Measurements from ENCODE around the gene FOXP4. TPM values are rescaled to one million over a fixed set of nuclear protein-coding genes. Genes with fewer than 3 reads are reported as not detected.
A peak's percentile ranks its signal among the peaks of the same experiment; 100 is the strongest.

The FOXP4 gene
- polyA plus RNA-seq, 2 of the 4 experiments (the other 2 are of a cell fraction), result 2.6 to 14.2 TPM

DNA sequence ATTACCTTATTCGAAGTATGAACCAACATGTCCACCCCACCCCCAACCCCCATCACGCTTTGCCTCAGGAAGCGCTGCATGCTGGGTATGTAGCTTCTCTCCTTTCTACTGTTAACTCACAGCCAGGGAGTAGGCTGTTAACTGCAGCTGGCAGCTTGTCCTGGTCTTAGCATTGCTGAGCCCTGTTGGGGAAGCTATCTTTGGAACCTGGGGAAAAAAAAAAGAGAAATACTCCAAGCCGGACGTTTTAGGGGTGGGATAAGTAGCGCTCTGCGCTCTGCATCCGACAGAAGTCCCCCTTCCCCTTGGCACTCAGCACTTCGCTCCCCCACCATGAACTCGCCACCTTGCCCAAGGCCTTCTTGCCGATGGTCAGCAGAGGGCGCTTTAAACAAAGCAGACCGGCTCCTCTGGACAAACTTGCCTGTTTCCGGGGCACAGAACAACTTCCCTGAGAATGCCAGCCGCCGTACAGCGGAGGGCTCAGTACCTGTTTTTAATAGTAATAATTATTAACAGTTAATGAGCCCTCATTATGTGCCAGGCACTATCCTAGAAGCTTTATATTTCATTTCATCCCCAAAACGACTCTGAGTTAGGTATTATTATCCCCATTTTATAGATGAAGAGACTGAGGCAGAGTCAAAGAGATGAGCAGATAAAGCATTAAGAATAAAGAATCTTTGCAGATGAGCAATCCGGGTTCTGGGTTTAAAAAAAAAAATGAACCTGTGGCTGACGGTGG is 56.9 kb downstream of the FOXP4 start:
- ChIA-PET POLR2A (interaction anchor here (0.6 to 1.4 kb wide), 3 partner anchors 27 to 80 kb away, joined by 5 to 6 read pairs (median 5); no protein-coding TSS in a partner anchor), CTCF (interaction anchor here (0.6 to 17.1 kb wide), 41 partner anchors 8 to 283 kb away, joined by 3 to 181 read pairs (median 4); partner anchors contain the start of gene TOMM6)
- H3K4me3 ChIP-seq, result peak overlapping the region; percentile 23; the same call in 1 of the 3 replicates
- peak; percentile 68 to 80 for DNase-seq (ENCODE audit: low read depth in 1 of 2, low spot score in 1 of 2)
- TF ChIP-seq POLR2A (IDR thresholded peaks at IDR 0.05; ENCODE audit: low read length) (no peak), RARB (CRISPR knock-in tag; IDR thresholded peaks at IDR 0.05) (no peak), CHD4 (IDR thresholded peaks at IDR 0.05; ENCODE audit: borderline replicate concordance) (0 out of 2 replicates have a peak, but pooled peaks have one; percentile 77), RAD21 (conservative IDR thresholded peaks at IDR 0.05 in 1 of 2, IDR thresholded peaks at IDR 0.05 in 1 of 2) (peak; percentile 82 to 83), HDAC2 (IDR thresholded peaks at IDR 0.05) (peak; percentile 90), SMC3 (IDR thresholded peaks at IDR 0.05) (peak; percentile 89)
- TF ChIP-seq, protein P1, sequence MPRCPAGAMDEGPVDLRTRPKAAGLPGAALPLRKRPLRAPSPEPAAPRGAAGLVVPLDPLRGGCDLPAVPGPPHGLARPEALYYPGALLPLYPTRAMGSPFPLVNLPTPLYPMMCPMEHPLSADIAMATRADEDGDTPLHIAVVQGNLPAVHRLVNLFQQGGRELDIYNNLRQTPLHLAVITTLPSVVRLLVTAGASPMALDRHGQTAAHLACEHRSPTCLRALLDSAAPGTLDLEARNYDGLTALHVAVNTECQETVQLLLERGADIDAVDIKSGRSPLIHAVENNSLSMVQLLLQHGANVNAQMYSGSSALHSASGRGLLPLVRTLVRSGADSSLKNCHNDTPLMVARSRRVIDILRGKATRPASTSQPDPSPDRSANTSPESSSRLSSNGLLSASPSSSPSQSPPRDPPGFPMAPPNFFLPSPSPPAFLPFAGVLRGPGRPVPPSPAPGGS (IDR thresholded peaks at IDR 0.05), result no peak
- TF ChIP-seq, protein P2, sequence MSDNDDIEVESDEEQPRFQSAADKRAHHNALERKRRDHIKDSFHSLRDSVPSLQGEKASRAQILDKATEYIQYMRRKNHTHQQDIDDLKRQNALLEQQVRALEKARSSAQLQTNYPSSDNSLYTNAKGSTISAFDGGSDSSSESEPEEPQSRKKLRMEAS (IDR thresholded peaks at IDR 0.05), result no peak
- TF ChIP-seq, protein P3, sequence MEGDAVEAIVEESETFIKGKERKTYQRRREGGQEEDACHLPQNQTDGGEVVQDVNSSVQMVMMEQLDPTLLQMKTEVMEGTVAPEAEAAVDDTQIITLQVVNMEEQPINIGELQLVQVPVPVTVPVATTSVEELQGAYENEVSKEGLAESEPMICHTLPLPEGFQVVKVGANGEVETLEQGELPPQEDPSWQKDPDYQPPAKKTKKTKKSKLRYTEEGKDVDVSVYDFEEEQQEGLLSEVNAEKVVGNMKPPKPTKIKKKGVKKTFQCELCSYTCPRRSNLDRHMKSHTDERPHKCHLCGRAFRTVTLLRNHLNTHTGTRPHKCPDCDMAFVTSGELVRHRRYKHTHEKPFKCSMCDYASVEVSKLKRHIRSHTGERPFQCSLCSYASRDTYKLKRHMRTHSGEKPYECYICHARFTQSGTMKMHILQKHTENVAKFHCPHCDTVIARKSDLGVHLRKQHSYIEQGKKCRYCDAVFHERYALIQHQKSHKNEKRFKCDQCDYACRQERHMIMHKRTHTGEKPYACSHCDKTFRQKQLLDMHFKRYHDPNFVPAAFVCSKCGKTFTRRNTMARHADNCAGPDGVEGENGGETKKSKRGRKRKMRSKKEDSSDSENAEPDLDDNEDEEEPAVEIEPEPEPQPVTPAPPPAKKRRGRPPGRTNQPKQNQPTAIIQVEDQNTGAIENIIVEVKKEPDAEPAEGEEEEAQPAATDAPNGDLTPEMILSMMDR (IDR thresholded peaks at IDR 0.05), result peak; percentile 79
- TF ChIP-seq, protein P4, sequence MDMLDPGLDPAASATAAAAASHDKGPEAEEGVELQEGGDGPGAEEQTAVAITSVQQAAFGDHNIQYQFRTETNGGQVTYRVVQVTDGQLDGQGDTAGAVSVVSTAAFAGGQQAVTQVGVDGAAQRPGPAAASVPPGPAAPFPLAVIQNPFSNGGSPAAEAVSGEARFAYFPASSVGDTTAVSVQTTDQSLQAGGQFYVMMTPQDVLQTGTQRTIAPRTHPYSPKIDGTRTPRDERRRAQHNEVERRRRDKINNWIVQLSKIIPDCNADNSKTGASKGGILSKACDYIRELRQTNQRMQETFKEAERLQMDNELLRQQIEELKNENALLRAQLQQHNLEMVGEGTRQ (IDR thresholded peaks at IDR 0.05), result no peak
- H3K4me1 ChIP-seq, result peaks cover 4% of the 10 kb centered on the region; the same call in 1 of the 3 replicates
- peak overlapping the region; percentile 59 to 80; a peak in 5 of 6 replicates for H3K27ac ChIP-seq
- 3% methylated on average over 20 of the region's 20 CpGs for WGBS (ENCODE audit: missing lambda C conversion rate)
- peak overlapping the region; percentile 76 for H3K4me2 ChIP-seq
- no peak for FAIRE-seq
- ATAC-seq, result peak; percentile 83 to 87
- H3K9me3 ChIP-seq, result no peaks in the 10 kb centered on the region

DNA sequence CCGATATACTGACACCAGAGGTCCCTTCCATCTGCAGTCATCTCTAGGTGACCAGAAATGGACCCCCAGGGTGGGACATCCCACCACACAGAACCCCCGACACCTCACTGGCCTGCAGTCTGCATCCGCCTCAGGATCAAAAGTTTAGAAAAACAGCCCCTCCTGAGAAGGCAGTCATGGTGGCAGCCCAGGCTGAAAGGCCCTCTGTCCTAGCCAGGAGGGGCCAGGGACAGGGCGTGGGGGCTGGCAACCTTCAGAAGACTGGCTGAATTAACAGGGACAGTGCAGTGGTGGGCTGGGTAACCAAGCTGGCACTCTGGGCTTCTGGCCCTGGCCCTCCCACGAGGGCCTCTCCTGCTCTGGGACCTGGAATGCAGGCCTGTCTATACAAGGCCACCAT is 57.8 kb downstream of the FOXP4 start:
- no peak for FAIRE-seq
- TF ChIP-seq, protein P5, sequence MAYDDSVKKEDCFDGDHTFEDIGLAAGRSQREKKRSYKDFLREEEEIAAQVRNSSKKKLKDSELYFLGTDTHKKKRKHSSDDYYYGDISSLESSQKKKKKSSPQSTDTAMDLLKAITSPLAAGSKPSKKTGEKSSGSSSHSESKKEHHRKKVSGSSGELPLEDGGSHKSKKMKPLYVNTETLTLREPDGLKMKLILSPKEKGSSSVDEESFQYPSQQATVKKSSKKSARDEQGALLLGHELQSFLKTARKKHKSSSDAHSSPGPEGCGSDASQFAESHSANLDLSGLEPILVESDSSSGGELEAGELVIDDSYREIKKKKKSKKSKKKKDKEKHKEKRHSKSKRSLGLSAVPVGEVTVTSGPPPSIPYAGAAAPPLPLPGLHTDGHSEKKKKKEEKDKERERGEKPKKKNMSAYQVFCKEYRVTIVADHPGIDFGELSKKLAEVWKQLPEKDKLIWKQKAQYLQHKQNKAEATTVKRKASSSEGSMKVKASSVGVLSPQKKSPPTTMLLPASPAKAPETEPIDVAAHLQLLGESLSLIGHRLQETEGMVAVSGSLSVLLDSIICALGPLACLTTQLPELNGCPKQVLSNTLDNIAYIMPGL (CRISPR knock-in tag; IDR thresholded peaks at IDR 0.05; ENCODE audit: borderline replicate concordance), result no peak
- no peak for TF ChIP-seq HOXB5 (CRISPR knock-in tag; IDR thresholded peaks at IDR 0.05)
- no peak for TF ChIP-seq EHF (CRISPR knock-in tag; IDR thresholded peaks at IDR 0.05)
- no peak for TF ChIP-seq CBX2 (IDR thresholded peaks at IDR 0.05; ENCODE audit: borderline replicate concordance, low read depth)
- no peak for TF ChIP-seq RCOR1 (IDR thresholded peaks at IDR 0.05; ENCODE audit: low read depth, low read length)
- TF ChIP-seq KDM1A (IDR thresholded peaks at IDR 0.05; ENCODE audit: low read depth), result no peak
- TF ChIP-seq, protein P6, sequence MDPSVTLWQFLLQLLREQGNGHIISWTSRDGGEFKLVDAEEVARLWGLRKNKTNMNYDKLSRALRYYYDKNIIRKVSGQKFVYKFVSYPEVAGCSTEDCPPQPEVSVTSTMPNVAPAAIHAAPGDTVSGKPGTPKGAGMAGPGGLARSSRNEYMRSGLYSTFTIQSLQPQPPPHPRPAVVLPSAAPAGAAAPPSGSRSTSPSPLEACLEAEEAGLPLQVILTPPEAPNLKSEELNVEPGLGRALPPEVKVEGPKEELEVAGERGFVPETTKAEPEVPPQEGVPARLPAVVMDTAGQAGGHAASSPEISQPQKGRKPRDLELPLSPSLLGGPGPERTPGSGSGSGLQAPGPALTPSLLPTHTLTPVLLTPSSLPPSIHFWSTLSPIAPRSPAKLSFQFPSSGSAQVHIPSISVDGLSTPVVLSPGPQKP (IDR thresholded peaks at IDR 0.05; ENCODE audit: low read depth, low read length), result no peak
- no peak for TF ChIP-seq HOXB13 (CRISPR knock-in tag; IDR thresholded peaks at IDR 0.05; ENCODE audit: low read depth)
- TF ChIP-seq RFX5 (IDR thresholded peaks at IDR 0.05), result no peak
- WGBS (ENCODE audit: missing lambda C conversion rate), result 86% methylated on average over 3 of the region's 5 CpGs
- Histone ChIP-seq H3K27ac (no peak overlapping the region), H3K4me1 (peaks cover 4% of the 10 kb centered on the region; the same call in 1 of the 3 replicates), H3K9me3 (no peaks in the 10 kb centered on the region), H3K4me2 (no peak overlapping the region), H3K4me3 (no peak overlapping the region)
- CTCF ChIA-PET, result interaction anchor here (0.7 to 17.1 kb wide), 13 partner anchors 10 to 241 kb away, joined by 3 to 181 read pairs (median 8); partner anchors contain the start of gene TOMM6
- no peak for ATAC-seq
- no peak for DNase-seq (ENCODE audit: low read depth in 1 of 2, low spot score in 1 of 2)
- POLR2A ChIA-PET, result no interaction called here

Measured in A549 (cell line).